Measurements from ENCODE around the gene CDT1. TPM values are rescaled to one million over a fixed set of nuclear protein-coding genes. Genes with fewer than 3 reads are reported as not detected.
A peak's percentile ranks its signal among the peaks of the same experiment; 100 is the strongest.

CDT1 gene
- total RNA-seq, 1 donor: 7.8 TPM

DNA sequence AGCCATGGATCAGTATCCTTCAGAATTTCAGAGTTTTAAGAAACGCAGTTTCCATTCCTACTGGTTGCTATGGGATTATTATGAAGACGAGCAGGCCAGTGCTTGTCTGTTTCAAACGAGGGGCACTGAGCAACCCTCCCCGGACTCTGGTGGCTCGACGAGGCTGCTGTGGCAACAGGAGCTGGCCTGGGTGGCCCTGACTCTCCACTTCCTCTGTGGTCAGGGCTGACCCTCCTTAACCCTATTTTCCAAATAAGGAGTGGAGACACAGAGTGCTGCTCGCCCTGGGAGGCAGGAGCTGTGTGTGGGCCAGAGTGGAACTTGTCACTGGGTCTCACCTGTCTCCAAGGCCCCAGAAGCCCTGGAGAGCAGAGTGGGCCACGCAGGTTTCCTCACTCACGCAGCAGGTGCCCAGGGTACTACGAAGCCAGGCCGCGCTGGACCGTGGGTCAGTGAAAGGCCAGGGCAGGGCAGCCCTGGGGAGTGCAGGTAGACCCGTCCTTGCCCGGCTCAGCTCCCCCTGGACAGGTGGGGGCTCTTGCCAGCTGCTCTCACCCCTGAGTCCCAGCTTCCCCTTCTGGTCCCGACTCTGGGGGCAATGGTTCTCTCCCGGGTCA, 49.8 kb downstream of the CDT1 start:
- peak; percentile 17 for DNase-seq (ENCODE audit: low read depth)
- H3K4me3 ChIP-seq (ENCODE audit: low read depth, low read length): no peak overlapping the region
- TF ChIP-seq, protein P1, sequence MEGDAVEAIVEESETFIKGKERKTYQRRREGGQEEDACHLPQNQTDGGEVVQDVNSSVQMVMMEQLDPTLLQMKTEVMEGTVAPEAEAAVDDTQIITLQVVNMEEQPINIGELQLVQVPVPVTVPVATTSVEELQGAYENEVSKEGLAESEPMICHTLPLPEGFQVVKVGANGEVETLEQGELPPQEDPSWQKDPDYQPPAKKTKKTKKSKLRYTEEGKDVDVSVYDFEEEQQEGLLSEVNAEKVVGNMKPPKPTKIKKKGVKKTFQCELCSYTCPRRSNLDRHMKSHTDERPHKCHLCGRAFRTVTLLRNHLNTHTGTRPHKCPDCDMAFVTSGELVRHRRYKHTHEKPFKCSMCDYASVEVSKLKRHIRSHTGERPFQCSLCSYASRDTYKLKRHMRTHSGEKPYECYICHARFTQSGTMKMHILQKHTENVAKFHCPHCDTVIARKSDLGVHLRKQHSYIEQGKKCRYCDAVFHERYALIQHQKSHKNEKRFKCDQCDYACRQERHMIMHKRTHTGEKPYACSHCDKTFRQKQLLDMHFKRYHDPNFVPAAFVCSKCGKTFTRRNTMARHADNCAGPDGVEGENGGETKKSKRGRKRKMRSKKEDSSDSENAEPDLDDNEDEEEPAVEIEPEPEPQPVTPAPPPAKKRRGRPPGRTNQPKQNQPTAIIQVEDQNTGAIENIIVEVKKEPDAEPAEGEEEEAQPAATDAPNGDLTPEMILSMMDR (IDR thresholded peaks at IDR 0.05; ENCODE audit: insufficient read depth, low read depth, low read length): no peak

DNA sequence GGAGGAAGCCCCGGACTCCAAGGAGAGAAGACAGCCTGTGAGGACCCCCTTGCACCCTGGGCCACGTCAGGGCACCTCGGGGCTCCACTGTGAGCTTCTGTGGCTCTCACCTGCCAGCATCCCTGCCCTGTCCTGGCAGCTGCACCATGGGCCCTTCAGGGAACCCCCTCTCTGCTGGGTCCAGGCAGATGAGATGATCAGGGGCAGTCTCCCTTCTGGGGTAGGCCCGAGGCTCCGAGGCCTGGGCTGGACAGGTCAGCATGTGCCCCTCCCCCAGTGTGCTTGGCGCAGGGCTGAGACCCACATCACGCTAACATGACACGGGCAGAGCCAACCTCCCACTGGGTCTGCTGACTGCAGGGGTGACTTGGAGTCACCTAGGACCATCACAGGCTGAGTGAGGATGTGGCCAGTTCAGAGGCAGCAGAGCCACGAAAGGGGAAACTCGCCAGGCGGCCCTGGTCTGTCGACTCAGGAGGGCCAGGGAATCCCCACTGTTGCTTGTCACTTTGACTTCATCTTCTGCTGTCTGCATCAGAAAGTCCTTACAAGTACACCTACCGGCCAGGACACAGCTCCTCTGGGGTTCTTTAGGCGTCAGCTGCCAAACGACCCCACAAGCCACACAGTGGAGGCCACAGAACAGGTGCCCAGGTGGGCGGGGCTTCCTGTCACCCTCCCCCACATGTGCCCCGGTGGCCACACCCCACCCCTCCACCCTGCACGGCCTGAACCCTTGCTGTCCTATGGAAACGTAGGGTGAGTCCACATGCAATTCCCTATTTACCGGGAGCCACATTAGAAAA, 50.9 kb downstream of the CDT1 start:
- TF ChIP-seq, protein P1 (IDR thresholded peaks at IDR 0.05; ENCODE audit: insufficient read depth, low read depth, low read length): no peak
- no peak overlapping the region for H3K4me3 ChIP-seq (ENCODE audit: low read depth, low read length)
- no peak for DNase-seq (ENCODE audit: low read depth)

GRCh38 chr16:88855176-88855575, 51.6 kb downstream of the CDT1 start:
- TF ChIP-seq, protein P1 (IDR thresholded peaks at IDR 0.05; ENCODE audit: insufficient read depth, low read depth, low read length): no peak
- no peak overlapping the region for H3K4me3 ChIP-seq (ENCODE audit: low read depth, low read length)

GRCh38 chr16:88855736-88856121, 52.1 kb downstream of the CDT1 start:
- H3K4me3 ChIP-seq (ENCODE audit: low read depth, low read length): peak overlapping the region; percentile 69
- DNase-seq (ENCODE audit: low read depth): no peak
- TF ChIP-seq, protein P1 (IDR thresholded peaks at IDR 0.05; ENCODE audit: insufficient read depth, low read depth, low read length): no peak

More at GRCh38 chr16:88855176-88855575, 51.6 kb downstream of the CDT1 start:
- no peak for DNase-seq (ENCODE audit: low read depth)

- peak overlapping the region; percentile 69 for H3K4me3 ChIP-seq (ENCODE audit: low read depth, low read length)
- DNase-seq (ENCODE audit: low read depth): no peak
- TF ChIP-seq, protein P1 (IDR thresholded peaks at IDR 0.05; ENCODE audit: insufficient read depth, low read depth, low read length): no peak
Measured at GRCh38 chr16:88856122-88856827, 52.7 kb downstream of the CDT1 start.

DNA sequence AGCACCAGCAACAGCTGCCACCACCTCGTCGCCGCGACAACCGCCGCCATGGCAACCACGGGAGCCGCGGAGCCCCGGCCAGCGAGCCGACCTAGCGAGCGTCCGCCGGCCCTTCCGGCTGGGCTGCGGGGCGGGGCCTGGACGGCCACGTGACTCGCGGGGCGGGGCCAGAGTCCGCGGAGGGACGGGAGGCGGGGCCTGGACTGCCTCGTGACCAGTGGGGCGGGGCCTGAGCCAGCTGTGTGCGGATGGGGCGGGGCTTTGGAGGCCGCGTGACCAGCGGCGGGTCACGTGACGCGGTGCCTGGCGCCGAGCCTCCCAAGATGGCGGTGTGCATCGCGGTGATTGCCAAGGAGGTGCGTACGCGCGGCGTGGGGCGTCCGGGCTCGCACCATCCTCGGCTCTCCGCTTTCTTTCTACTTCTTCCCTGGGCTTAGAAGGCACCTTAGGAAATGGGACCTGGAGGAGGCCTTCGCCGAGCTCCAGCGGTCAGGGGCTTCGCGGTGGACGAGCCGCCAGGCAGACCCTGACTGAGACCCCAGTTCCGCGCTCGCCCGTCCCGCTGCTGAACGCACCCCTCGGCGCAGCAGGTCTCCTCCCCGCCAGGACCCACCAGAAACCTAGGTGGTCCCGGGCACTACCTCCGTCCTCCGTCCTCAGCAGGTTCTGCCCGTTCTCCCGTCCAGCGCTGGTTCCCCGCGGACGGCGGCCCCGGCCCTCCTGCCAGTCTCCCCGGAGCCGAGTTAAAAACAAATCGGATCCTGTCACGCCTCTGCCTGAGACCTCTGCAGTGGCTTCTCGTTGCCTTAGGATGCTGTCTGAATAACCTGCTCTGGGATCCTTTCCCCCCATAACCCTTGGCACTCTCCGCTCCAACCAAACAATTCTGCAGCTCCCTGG, 53.5 kb downstream of the CDT1 start, which contains the start of the genes GALNS and TRAPPC2L:
GALNS (minus strand) TSS at position 120 of the 900 bp plus-strand sequence; CDS start at position 50, 70 bp downstream.
TRAPPC2L (plus strand) TSS at position 300 of the 900 bp plus-strand sequence; CDS start at position 324, 24 bp downstream.
- H3K4me3 ChIP-seq (ENCODE audit: low read depth, low read length): peak within 1 kb of the TSS; percentile 97
- TF ChIP-seq, protein P1 (IDR thresholded peaks at IDR 0.05; ENCODE audit: insufficient read depth, low read depth, low read length): no peak
- DNase-seq (ENCODE audit: low read depth): peak; percentile 96

Measured in fibroblast of villous mesenchyme (primary cell).